DMS79 (cell line): ENCODE results near the gene ALOX5.
"Not testable (repeated sequence)": the region's sequence is repeated elsewhere in the genome, so short reads cannot be mapped to it uniquely, and the experiment has no call there.

Source experiments
- DNase-seq: peaks from one replicate; lab custom pipeline; 2025; lab: John Stamatoyannopoulos, UW

The ALOX5 gene

GRCh38 chr10:45404770-45405120, 30.7 kb downstream of the ALOX5 start:
- DNase-seq: no peak

GRCh38 chr10:45407542-45407941, 33.5 kb downstream of the ALOX5 start:
- no peak for DNase-seq

DNA sequence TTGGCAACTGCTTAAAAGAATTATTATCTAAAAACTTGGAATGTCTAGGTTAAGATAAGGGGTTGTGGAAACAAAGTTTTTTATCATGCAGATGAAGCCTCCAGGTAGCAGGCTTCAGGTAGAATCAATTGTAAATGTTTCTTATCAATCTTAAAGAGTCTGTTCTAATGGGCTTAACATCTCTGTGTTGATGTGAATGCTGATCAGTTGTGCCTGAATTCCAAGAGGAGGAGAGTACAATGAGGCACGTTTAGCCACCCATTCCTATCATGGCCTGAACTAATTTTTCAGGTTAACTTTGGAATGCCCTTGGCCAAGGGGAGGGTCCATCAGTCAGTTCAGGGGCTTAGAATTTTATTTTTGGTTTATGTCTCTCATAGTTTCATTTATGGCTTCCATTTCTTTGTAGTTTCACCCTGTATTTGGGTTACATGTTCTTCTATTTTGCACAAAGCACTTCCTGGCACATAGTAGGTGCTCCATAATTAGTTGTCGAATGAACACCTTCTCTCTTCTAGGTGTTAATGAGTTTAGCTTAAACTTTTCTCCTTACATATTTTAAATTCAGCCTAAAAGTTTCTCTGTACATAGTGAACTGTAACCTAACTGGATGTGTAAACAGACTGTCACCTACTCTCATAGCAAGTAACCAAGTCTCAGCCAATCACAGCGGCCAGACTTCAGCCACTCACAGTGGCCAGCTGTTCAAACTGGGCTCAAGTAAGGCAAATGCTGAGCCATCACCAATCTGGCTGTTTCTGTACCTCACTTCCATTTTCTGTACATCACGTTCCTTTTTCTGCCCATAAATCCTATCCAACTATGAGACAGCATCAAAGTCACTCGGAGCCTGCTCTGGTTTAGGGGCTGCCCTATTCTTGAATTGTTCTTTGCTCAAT, 34.7 kb downstream of the ALOX5 start:
- DNase-seq: no peak

DNA sequence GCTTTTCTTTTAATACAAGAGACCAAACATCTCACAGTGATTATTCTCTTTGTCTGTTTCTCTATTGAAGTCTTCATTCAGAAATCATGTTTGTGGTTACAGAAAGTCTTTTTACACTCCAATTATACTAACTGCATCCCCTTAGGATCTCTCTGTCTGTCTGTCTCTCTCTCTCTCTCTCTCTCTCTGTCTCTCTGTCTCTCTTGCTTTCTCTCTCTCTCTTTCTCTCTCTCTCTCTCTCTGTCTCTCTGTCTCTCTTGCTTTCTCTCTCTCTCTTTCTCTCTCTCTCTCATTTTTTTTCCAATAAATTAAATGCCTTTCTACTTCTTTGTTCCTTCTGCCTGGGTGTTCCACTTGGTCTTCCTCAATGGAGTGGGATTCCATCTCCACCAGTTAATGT, 35.3 kb downstream of the ALOX5 start:
- not testable (repeated sequence) for DNase-seq

DNA sequence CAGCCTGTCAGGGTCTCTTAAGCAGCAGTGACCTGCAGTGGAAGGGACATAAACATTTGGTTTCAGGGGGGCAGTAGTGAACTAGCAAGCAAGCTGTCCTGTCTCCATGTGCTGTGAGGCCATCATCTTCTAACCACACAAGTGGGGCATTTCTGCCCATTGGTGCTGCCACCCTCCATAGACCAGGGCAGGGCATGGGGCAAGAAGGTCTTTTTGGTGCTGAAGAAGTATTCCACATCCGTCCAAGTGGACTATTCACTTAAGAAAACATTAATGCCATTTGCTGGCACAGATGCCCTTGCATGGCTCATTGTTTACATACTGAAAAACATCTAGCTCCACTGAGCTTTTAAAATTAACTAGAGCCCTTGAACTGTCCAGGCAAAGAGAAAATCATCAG, 35.8 kb downstream of the ALOX5 start:
- DNase-seq: no peak

DNA sequence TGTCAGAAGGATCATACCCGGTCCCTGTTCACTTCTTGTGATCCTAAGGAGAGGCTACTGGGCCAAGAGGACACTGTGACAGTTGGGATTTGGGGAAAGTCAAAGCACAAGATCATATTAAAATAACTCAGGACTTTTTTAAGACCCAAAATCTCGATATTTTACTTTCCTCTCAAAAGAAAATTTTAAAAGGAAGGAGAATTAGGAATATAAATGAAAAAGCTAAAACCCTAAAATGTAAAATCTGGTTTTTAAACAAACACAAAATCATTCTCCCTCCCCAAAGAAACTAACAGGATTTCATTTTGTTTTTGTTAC, 36.4 kb downstream of the ALOX5 start:
- DNase-seq: no peak

- DNase-seq: no peak
Measured at GRCh38 chr10:45410807-45411606, 37.0 kb downstream of the ALOX5 start.

- DNase-seq: no peak
Measured at GRCh38 chr10:45411607-45411940, 37.6 kb downstream of the ALOX5 start.

DNA sequence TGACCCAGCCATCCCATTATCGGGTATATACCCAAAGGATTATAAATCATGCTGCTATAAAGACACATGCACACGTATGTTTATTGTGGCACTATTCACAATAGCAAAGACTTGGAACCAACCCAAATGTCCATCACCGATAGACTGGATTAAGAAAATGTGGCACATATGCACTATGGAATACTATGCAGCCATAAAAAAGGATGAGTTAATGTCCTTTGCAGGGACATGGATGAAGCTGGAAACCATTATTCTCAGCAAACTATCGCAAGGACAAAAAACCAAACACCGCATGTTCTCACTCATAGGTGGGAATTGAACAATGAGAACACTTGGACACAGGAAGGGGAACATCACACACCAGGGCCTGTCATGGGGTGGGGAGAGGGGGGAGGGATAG, 41.0 kb downstream of the ALOX5 start:
- DNase-seq: not testable (repeated sequence)

DNA sequence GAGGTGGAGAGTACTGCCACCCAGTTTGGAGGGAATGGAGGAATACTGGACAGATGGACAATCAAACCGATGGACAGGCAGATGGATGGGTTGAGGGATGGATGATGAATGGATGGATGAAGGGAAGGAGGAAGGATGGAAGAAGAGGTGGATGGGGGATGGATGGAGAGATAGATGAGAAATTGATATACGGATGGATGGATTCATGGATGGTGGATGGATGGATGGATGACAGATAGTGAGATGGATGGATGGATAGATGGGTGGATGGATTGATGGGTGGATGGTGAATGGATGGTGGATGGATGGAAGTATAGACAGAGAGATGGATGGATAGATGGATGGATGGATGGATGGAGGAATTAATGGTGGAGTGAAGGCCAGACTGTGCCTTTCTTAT, 42.6 kb downstream of the ALOX5 start:
- no peak for DNase-seq

- no peak for DNase-seq
Measured at GRCh38 chr10:45417746-45418145, 43.7 kb downstream of the ALOX5 start.

DNA sequence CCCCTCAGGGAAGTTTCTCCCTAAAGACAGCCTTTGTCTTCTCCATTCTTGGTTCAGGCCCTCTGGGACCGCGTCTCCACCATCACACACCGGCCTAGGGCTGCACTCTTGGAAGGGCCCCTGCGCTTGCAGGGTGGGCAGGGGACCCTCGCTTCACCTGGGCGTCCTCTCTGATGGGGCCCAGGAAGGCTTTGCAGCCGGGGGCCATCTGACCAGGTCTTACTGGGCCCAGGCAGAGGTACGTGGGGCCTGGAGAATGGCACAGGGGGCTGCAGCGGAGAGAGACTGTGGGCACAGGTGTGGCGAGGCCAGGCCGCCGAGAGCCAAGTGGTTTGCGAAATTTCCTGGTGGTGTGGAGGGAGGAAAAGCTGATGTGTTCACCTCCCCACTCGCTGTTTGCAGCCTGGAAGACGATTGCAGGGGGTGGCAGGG, 44.4 kb downstream of the ALOX5 start:
- DNase-seq: no peak

DNA sequence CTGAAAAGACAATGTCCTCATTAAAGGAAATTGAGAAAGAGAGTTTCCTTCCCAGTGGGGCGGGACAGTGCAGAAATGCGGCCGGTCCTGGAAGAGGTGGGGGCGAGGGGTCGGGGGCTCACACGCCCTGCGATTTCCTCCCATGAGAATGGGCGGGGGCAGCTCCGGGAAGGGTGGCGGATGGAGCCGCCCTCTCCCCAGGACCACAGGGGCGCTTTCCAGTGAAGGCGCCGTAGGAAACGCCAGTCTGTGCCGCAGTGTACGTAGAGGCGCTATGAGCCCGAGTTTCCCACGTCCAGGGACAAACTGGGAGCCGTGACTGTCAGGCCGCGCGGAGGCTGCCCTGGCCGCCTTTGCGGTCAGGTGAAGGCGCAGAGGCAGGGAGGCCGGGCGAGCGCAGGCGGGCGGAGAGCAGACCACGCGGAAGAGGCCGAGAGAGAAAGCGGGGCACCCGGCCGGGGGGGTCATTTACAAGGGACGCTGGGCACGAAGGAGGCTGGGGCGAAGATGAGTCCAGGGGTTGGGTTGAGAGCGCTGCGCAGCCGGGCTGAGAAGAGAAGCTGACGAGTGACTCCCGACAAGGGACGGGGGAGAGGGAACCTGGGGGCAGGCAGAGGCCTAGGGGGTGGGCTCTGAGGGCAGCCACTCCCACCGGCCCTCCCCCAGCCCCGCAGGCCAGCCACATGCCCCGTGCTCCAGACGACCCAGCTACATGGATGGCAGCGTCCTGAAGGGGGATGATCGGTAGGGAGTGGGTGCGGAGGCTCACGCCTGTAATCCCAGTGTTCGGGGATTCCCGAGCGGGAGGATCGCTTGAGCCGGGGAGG, 45.0 kb downstream of the ALOX5 start:
- DNase-seq: peak; percentile 30

DNA sequence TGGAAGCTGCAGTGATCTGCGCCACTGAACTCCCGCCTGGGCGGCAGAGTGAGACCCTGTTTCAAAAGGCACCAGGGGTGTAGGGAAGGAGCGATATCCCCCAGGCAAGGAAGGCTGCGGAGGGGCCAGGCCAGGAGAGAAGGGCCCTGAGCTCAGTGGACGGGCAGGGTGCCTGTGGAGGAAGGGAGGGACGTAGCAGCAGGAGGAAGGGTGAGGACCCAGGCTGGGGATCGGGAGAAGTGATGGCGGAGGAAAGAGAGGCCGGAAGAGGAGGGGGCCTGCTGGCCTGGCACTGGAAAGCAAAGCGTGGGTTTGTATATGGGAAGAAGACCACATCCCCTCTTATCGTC, 45.6 kb downstream of the ALOX5 start:
- DNase-seq: peak; percentile 10

DNA sequence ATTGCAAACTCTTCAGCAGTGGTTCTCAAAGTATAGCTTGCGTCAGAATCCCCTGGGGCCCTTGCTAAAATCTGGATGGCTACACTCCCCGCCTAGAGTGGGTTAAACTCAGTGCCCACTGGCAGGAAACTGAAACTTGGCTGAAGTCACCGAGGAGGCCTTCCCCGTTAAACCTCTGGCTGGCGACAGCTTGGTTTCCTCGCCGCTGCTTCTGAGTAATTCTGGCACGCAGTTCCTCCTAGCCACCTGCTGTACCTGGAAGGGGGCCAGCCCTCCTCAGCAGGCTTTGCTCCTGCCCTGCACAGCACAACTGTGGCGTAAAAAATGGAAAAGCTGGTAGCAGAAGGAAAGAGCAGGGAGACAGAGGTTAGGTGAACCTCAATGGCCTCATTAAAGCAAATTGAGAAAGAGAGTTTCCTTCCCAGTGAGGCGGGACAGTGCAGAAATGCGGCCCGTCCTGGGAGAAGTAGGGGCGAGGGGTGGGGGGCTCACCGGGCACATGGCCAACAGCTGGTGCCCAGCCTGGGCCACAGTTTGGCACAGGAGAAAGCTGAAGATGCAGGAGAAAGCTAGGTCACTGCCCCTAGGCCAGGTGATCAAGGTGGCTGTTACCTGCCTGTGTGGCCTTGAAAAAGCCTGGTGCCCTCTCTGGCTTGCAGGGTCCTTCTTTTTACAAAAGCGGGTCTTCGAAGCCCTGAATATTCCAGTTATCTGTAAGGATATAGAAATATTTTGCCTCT, 46.6 kb downstream of the ALOX5 start:
- peak; percentile 75 for DNase-seq

GRCh38 chr10:45421221-45422097, 47.4 kb downstream of the ALOX5 start:
- DNase-seq: no peak

DNA sequence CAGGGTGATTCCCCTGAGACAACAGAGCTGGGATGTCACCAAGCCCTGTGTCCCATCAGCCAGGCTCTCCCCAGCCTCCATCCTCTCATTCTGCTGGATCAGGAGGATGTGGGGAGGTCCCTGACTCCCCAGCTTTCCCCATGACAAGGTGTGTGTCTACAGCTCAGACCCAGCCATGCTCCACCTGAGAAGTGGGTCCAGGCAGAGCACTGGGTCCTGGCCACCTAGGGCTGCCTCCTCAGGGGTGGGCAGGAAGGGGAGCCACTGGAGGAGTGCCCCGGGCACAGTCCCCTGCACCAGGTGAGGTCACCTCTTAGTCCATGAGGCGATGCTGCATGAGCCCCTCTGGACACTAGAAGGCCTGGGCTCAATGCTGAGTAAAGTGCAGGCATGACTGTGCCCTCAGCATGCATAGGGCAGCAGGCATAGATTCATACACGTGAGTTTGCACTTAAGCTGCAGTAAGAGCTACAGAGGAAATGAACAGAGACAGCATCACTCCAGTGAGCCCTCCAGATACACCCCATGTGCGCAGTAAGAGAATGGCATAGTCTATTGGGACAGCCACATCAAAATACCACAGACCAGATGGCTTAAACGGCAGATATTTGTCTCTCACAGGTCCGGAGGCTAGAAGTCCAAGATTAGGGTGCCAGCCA, 48.3 kb downstream of the ALOX5 start:
- no peak for DNase-seq

DNA sequence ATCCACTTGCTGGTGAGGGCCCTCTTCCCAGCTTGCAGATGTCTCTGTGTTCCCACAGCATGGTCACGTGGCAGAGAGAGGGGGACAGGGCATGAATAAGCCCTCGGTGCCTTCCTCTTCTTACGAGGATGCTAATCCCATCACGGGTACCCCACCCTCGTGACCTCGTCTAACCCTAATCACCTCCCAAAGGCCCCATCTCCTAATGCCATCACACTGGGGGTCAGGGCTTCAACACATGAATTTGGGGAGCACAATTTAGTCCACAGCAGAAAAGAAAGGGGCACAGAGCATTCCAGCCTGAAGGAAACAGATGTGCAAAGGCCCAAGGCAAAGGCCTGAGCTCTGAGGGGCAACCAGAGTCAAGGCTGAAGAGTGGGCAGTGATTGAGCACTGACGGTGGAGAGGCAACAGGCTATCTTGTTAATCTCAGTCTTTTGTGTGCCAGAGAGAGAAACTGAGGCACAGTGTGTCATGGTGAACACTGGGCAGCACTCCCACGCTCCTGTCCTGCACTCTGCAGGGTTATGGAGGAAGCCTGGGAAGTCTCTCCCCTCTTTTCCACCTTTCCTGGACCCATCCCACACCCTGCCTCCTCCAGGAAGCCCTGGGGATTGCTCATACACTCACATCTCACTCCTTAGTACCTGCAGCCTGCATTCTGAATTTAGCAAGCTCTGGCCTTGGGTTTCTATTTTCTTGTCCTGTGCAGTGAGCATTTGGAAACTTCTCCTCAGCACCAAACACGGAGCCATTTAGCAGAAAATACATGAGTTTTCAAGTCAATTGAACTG, 49.0 kb downstream of the ALOX5 start:
- DNase-seq: no peak

DNA sequence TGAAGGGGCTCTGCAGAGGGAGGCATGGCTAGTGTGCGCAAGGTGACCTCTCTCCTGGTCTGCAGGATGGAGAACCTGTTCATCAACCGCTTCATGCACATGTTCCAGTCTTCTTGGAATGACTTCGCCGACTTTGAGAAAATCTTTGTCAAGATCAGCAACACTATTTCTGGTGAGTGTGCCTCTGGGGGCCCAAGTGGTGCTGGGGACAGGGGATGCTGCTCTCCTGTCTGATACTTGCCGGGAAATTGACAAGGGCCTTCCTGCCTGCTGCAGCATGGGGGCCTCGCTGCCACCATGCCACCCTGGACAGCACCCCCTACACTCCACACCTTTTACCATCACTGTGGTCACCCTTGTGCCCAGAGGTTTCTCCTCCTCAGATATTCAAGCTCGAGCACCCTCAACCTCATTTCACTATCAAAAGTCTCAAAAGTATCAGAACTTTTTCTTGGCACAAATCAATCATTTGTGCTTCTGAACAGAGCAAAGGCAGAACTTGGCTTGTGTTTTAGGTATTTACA, 50.0 kb downstream of the ALOX5 start:
- DNase-seq: no peak
